ENCODE data around the gene MANEAL.

MANEAL gene

DNA sequence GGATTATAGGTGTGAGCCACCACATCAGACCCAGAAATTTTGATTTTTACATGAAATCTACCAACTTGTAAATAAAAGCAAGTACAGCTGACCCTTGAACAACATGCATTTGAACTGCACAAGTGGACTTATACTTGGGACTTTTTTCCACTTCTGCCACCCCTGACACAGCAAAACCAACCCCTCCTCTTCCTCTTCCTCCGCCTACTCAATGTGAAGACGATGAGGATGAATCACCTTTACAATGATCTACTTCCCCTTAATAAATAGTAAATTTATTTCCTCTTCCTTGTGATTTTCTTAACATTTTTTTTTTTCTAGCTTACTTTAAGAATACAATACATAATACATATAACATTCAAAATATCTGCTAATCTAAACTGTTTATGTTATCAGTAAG is 31.9 kb downstream of the MANEAL start:
- Histone ChIP-seq H3K27ac (ENCODE audit: insufficient read depth, low read depth, low read length, poor library complexity, severe bottlenecking) (no peak overlapping the region), H3K4me3 (ENCODE audit: insufficient read depth, low read depth, low read length) (no peak overlapping the region), H3K9me3 (ENCODE audit: control insufficient read depth, low read length) (no peaks in the 10 kb centered on the region), H3K36me3 (ENCODE audit: control insufficient read depth, insufficient read depth, low read length) (peaks cover 30% of the 10 kb centered on the region), H3K4me1 (ENCODE audit: control insufficient read depth, insufficient read depth, low read length) (no peaks in the 10 kb centered on the region), H3K27me3 (ENCODE audit: control insufficient read depth, insufficient read depth, low read length, poor library complexity, severe bottlenecking) (no peaks in the 10 kb centered on the region)
- 100% methylated on average over 2 of the region's 2 CpGs for WGBS, 2 experiments

DNA sequence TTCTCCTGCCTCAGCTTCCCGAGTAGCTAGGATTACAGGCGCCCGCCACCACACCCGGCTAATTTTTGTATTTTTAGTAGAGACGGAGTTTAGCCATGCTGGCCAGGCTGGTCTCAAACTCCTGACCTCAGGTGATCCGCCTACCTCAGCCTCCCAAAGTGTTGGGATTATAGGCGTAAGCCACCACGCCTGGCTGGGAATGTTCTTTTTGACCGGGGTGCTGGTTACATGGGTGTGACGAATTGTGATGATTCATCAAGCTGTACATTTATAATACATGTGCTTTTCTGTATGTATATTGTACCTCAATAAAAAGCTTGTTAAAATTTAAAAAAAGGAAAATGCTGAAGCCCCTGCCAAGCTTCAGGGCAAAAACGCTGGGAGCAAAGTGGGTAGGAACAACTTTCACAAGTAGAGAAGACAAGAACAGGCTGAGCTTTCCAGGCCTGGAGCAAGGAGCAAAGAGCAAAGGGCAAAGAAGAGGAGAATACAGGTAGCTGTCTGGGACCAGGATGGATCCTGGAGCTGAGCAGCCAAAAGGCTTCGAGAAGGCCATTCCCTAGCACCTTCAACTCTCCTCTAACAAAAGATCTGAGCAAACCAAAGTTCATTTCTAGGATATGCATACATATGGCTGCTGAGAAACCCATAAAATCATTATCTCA is 34.9 kb downstream of the MANEAL start:
- Histone ChIP-seq H3K27ac (ENCODE audit: insufficient read depth, low read depth, low read length, poor library complexity, severe bottlenecking) (no peak overlapping the region), H3K4me1 (ENCODE audit: control insufficient read depth, insufficient read depth, low read length) (no peaks in the 10 kb centered on the region), H3K4me3 (ENCODE audit: insufficient read depth, low read depth, low read length) (no peak overlapping the region), H3K9me3 (ENCODE audit: control insufficient read depth, low read length) (no peaks in the 10 kb centered on the region), H3K27me3 (ENCODE audit: control insufficient read depth, insufficient read depth, low read length, poor library complexity, severe bottlenecking) (no peaks in the 10 kb centered on the region), H3K36me3 (ENCODE audit: control insufficient read depth, insufficient read depth, low read length) (peaks cover 22% of the 10 kb centered on the region)
- WGBS, 2 experiments, result 85 to 88% methylated on average over 10 to 11 of the region's 12 CpGs

- Histone ChIP-seq H3K27me3 (ENCODE audit: control insufficient read depth, insufficient read depth, low read length, poor library complexity, severe bottlenecking) (no peaks in the 10 kb centered on the region), H3K4me3 (ENCODE audit: insufficient read depth, low read depth, low read length) (no peak overlapping the region), H3K36me3 (ENCODE audit: control insufficient read depth, insufficient read depth, low read length) (peaks cover 35% of the 10 kb centered on the region), H3K4me1 (ENCODE audit: control insufficient read depth, insufficient read depth, low read length) (no peaks in the 10 kb centered on the region), H3K27ac (ENCODE audit: insufficient read depth, low read depth, low read length, poor library complexity, severe bottlenecking) (no peak overlapping the region), H3K9me3 (ENCODE audit: control insufficient read depth, low read length) (no peaks in the 10 kb centered on the region)
- 93 to 96% methylated on average over 4 of the region's 4 CpGs for WGBS, 2 experiments
Observed at GRCh38 chr1:37831109-37831508, 37.5 kb downstream of the MANEAL start.

GRCh38 chr1:37831809-37832208 is 38.2 kb downstream of the MANEAL start:
- Histone ChIP-seq H3K4me1 (ENCODE audit: control insufficient read depth, insufficient read depth, low read length) (no peaks in the 10 kb centered on the region), H3K27me3 (ENCODE audit: control insufficient read depth, insufficient read depth, low read length, poor library complexity, severe bottlenecking) (no peaks in the 10 kb centered on the region), H3K9me3 (ENCODE audit: control insufficient read depth, low read length) (no peaks in the 10 kb centered on the region), H3K4me3 (ENCODE audit: insufficient read depth, low read depth, low read length) (no peak overlapping the region), H3K27ac (ENCODE audit: insufficient read depth, low read depth, low read length, poor library complexity, severe bottlenecking) (no peak overlapping the region), H3K36me3 (ENCODE audit: control insufficient read depth, insufficient read depth, low read length) (peaks cover 35% of the 10 kb centered on the region)
- WGBS, 2 experiments, result 83 to 97% methylated on average over 2 of the region's 2 CpGs

DNA sequence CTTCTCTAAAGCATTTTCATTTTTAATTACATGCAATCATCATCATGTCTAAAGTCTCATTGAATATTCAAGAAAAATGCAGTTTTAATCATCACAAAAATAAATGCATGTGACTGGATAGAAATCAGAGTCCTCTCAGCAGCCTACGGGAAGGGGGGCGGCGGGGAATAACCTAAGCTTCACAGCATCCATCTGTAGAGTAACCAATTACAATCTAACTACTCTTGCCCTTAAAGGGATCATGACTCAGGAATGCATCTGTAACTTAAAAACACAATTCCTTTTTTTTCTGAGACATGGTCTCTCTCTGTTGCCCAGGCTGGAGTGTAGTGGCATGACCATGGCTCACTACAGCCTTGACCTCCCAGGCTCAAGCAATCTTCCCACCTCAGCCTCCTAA is 43.1 kb downstream of the MANEAL start:
- Histone ChIP-seq H3K27me3 (ENCODE audit: control insufficient read depth, insufficient read depth, low read length, poor library complexity, severe bottlenecking) (no peaks in the 10 kb centered on the region), H3K9me3 (ENCODE audit: control insufficient read depth, low read length) (no peaks in the 10 kb centered on the region), H3K36me3 (ENCODE audit: control insufficient read depth, insufficient read depth, low read length) (peaks cover 30% of the 10 kb centered on the region), H3K27ac (ENCODE audit: insufficient read depth, low read depth, low read length, poor library complexity, severe bottlenecking) (no peak overlapping the region), H3K4me1 (ENCODE audit: control insufficient read depth, insufficient read depth, low read length) (no peaks in the 10 kb centered on the region), H3K4me3 (ENCODE audit: insufficient read depth, low read depth, low read length) (no peak overlapping the region)
- WGBS, 2 experiments, result 60 to 64% methylated on average over 3 of the region's 3 CpGs

DNA sequence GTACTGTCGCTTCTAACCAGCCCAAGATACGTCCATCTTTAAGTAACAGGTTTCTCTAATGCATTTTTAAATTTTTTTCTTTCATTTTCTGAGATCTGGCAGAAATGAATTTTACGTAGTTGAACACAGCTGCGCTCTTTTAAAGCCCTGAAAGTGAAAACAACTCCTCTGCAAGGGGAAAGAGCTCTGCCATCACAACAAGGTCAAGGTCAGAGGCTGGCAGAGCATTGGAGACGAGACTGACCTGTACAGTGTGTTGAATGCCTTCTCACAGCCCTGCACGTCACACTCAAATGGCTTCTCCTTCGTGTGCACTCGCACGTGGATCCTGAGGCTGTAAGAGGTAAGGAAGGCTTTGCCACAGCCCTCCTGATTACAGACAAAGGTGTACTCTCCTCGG is 46.0 kb downstream of the MANEAL start:
- Histone ChIP-seq H3K36me3 (ENCODE audit: control insufficient read depth, insufficient read depth, low read length) (peaks cover 12% of the 10 kb centered on the region), H3K27ac (ENCODE audit: insufficient read depth, low read depth, low read length, poor library complexity, severe bottlenecking) (no peak overlapping the region), H3K4me3 (ENCODE audit: insufficient read depth, low read depth, low read length) (no peak overlapping the region), H3K27me3 (ENCODE audit: control insufficient read depth, insufficient read depth, low read length, poor library complexity, severe bottlenecking) (no peaks in the 10 kb centered on the region), H3K9me3 (ENCODE audit: control insufficient read depth, low read length) (no peaks in the 10 kb centered on the region), H3K4me1 (ENCODE audit: control insufficient read depth, insufficient read depth, low read length) (no peaks in the 10 kb centered on the region)
- WGBS, 2 experiments, result 95 to 96% methylated on average over 10 of the region's 10 CpGs

DNA sequence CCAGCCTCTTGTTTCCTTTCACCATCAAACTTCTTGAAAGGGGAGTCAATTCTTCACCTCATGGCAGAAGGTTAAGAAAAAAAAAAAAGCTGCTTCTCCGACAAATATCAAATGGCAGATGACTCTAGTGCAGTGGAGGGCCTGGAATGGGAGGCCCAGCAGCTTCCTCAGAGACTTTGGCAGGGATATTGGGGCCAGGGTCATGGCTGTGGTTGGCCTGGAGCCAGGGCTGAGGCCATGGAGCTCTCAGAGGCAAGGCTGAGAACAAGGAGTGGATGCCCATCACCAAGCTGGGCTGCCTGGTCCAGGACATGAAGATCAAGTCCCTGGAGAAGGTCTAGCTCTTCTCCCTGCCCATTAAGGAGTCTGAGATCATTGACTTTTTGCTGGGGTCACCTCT is 47.1 kb downstream of the MANEAL start:
- Histone ChIP-seq H3K9me3 (ENCODE audit: control insufficient read depth, low read length) (no peaks in the 10 kb centered on the region), H3K4me3 (ENCODE audit: insufficient read depth, low read depth, low read length) (no peak overlapping the region)
- WGBS, 2 experiments, result 94 to 100% methylated on average over 1 of the region's 1 CpG

GRCh38 chr1:37841652-37842051 is 48.0 kb downstream of the MANEAL start:
- Histone ChIP-seq H3K9me3 (ENCODE audit: control insufficient read depth, low read length) (no peaks in the 10 kb centered on the region), H3K4me3 (ENCODE audit: insufficient read depth, low read depth, low read length) (no peak overlapping the region), H3K27ac (ENCODE audit: insufficient read depth, low read depth, low read length, poor library complexity, severe bottlenecking) (no peak overlapping the region), H3K27me3 (ENCODE audit: control insufficient read depth, insufficient read depth, low read length, poor library complexity, severe bottlenecking) (no peaks in the 10 kb centered on the region), H3K36me3 (ENCODE audit: control insufficient read depth, insufficient read depth, low read length) (peaks cover 5% of the 10 kb centered on the region), H3K4me1 (ENCODE audit: control insufficient read depth, insufficient read depth, low read length) (no peaks in the 10 kb centered on the region)
- 95 to 96% methylated on average over 3 of the region's 3 CpGs for WGBS, 2 experiments

More for the DNA sequence above, 47.1 kb downstream of the MANEAL start:
- peaks cover 5% of the 10 kb centered on the region for H3K36me3 ChIP-seq (ENCODE audit: control insufficient read depth, insufficient read depth, low read length)
- no peaks in the 10 kb centered on the region for H3K27me3 ChIP-seq (ENCODE audit: control insufficient read depth, insufficient read depth, low read length, poor library complexity, severe bottlenecking)
- H3K27ac ChIP-seq (ENCODE audit: insufficient read depth, low read depth, low read length, poor library complexity, severe bottlenecking), result no peak overlapping the region
- no peaks in the 10 kb centered on the region for H3K4me1 ChIP-seq (ENCODE audit: control insufficient read depth, insufficient read depth, low read length)

GRCh38 chr1:37844536-37844935 is 50.9 kb downstream of the MANEAL start:
- Histone ChIP-seq H3K4me3 (ENCODE audit: insufficient read depth, low read depth, low read length) (no peak overlapping the region), H3K36me3 (ENCODE audit: control insufficient read depth, insufficient read depth, low read length) (no peaks in the 10 kb centered on the region), H3K27ac (ENCODE audit: insufficient read depth, low read depth, low read length, poor library complexity, severe bottlenecking) (no peak overlapping the region), H3K27me3 (ENCODE audit: control insufficient read depth, insufficient read depth, low read length, poor library complexity, severe bottlenecking) (no peaks in the 10 kb centered on the region), H3K9me3 (ENCODE audit: control insufficient read depth, low read length) (no peaks in the 10 kb centered on the region), H3K4me1 (ENCODE audit: control insufficient read depth, insufficient read depth, low read length) (no peaks in the 10 kb centered on the region)

- WGBS, 2 experiments, result 94% methylated on average over 5 of the region's 5 CpGs
Observed at GRCh38 chr1:37845049-37845646, 51.5 kb downstream of the MANEAL start.

More at GRCh38 chr1:37845049-37845646, 51.5 kb downstream of the MANEAL start:
- H3K4me3 ChIP-seq (ENCODE audit: insufficient read depth, low read depth, low read length), result no peak overlapping the region
- H3K9me3 ChIP-seq (ENCODE audit: control insufficient read depth, low read length), result no peaks in the 10 kb centered on the region
- H3K27me3 ChIP-seq (ENCODE audit: control insufficient read depth, insufficient read depth, low read length, poor library complexity, severe bottlenecking), result no peaks in the 10 kb centered on the region
- H3K4me1 ChIP-seq (ENCODE audit: control insufficient read depth, insufficient read depth, low read length), result no peaks in the 10 kb centered on the region
- no peaks in the 10 kb centered on the region for H3K36me3 ChIP-seq (ENCODE audit: control insufficient read depth, insufficient read depth, low read length)
- no peak overlapping the region for H3K27ac ChIP-seq (ENCODE audit: insufficient read depth, low read depth, low read length, poor library complexity, severe bottlenecking)

Measured in ectodermal cell (in vitro differentiated cells).